ENCODE measurements around the gene MUC2.

Gene MUC2

GRCh38 chr11:1074244-1075221 lies at the start of gene MUC2:
Gene MUC2, plus strand, starts transcription at chr11:1074874.
- no peak for DNase-seq (ENCODE audit: low read depth)

DNA sequence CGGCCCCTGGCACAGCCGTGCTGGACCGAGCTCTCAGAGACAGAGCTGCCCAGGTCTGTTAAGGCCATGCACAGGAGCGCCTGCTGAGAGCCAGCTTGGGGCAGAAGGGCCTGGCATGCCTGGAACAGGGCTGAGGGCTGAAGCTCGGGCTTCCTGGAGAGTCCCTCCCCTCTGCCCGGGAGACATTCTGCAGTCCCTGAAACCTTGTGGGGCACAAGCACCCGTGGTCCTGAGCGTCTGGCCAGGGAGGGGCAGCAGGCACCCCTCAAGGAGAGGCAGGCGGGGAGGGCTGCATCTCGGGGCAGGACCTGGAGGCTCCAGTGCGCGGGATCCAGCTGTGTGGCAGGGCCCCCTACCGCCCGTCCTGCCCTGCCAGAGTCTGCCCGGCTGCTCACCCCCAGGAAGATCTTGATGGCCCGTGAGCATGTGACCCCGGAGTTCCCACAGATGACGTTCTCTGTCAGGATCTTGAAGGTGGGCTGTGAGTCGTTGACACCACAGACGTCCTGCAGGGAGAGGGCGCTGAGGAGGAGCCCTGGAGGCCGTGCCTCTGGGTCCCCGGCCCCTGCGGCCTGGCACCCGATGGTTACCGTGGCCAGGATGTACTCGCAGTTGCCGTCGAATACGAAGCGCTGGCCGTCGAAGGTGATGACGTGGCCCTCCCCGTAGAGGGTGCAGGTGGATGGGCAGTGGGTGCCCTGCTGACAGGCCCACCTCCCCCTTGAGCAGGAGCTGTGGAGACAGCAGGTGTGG lies 49.1 kb upstream of the MUC2 start:
- DNase-seq (ENCODE audit: low read depth) = no peak

- DNase-seq (ENCODE audit: low read depth) = no peak
Measured at GRCh38 chr11:1026163-1026450, 48.6 kb upstream of the MUC2 start.

DNA sequence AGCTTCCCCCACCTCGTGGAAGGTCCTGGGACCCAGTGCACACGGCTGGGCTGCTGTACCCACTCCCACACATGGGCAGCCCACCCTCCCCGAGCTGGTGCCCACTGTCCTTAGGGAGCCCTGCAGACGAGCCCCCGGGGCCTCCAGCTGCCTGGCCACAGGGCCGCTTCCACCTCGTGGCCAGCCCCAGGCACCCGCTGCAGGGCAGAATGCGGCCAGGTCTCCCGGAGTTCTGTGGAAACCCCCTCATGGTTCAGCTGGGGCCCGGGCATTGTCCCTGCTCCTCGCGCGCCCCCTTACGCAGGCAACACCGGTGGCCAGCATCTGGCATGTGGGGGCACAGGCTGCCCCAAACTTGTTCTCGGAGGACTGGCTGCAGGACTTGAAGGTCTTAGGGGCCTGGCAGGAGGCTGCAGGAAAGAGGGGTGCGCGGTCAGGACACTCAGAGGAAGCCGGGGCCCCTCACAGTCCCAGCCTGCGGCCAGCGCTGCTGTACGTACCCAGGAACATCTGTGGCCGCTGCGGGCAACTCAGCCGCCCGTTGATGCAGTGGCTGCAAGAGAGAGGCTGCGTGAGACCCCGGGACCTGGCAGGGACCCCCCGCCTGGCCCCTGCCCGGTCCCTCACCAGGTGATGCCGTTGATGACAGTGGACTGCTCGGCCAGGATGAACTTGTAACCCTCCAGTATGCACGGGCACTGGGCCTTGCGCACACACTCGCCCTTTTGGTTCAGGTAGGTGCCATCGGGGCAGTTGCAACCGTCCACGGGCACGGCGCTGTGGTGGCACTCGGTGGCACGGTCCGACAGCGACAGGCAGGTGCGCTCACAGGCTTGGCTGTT lies 47.8 kb upstream of the MUC2 start:
- no peak for DNase-seq (ENCODE audit: low read depth)

- DNase-seq (ENCODE audit: low read depth) = no peak
Measured at GRCh38 chr11:1027483-1028290, 47.0 kb upstream of the MUC2 start.

DNA sequence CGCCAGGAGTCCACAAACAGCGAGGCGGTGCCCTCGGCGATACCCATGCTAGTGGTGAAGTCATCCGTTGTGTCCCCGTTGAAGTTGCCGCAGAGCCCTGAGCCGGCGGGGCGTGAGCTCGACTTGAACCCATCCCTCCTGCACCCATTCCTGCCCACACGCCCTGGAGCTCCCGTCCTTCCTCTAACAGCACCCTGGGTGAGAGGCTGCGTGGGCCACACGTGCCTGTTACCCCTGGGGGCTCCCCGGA lies 46.5 kb upstream of the MUC2 start:
- no peak for DNase-seq (ENCODE audit: low read depth)

- no peak for DNase-seq (ENCODE audit: low read depth)
Measured at GRCh38 chr11:1028616-1029015, 46.1 kb upstream of the MUC2 start.

- DNase-seq (ENCODE audit: low read depth) = no peak
Measured at GRCh38 chr11:1029051-1029450, 45.6 kb upstream of the MUC2 start.

GRCh38 chr11:1029654-1030053 lies 45.0 kb upstream of the MUC2 start:
- no peak for DNase-seq (ENCODE audit: low read depth)

DNA sequence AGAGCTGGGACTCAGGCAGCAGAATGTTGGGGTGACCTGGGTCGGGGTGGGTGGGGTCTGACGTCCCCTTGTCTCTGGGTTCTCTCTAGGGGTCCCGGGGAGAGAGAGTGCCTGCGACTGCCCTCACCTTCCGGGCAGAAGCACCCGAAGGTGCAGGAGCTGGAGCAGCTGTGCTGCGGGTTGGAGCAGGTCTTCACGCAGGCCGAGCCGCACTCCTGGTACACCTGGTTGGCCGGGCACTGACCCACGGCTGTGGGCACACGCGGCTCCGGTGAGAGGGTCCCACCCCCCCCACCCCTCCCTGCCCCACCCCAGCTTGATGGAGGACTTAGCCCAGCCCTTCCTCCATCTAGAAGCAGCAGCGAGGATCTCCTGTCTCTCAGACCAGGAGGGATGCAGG lies 44.6 kb upstream of the MUC2 start:
- no peak for DNase-seq (ENCODE audit: low read depth)

DNA sequence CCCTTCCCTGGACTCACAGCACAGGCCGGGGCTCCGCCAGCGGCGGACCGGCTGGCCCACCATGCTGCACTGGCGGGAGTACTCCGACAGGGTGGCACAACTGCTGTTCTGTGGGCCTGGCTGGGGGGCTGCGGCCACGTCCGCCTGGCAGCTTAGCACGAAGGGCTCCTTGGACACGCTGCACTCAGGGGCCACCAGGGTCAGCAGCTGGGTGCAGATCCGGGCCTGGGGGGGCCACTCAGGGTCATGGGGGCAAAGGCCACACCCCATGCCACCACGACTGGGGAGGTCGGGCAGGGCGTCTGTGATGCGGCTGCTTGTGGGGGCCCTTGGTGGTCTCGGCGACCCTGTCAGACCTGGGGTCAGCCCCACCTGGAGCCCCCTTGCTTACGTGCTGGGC lies 44.1 kb upstream of the MUC2 start:
- DNase-seq (ENCODE audit: low read depth) = no peak

DNA sequence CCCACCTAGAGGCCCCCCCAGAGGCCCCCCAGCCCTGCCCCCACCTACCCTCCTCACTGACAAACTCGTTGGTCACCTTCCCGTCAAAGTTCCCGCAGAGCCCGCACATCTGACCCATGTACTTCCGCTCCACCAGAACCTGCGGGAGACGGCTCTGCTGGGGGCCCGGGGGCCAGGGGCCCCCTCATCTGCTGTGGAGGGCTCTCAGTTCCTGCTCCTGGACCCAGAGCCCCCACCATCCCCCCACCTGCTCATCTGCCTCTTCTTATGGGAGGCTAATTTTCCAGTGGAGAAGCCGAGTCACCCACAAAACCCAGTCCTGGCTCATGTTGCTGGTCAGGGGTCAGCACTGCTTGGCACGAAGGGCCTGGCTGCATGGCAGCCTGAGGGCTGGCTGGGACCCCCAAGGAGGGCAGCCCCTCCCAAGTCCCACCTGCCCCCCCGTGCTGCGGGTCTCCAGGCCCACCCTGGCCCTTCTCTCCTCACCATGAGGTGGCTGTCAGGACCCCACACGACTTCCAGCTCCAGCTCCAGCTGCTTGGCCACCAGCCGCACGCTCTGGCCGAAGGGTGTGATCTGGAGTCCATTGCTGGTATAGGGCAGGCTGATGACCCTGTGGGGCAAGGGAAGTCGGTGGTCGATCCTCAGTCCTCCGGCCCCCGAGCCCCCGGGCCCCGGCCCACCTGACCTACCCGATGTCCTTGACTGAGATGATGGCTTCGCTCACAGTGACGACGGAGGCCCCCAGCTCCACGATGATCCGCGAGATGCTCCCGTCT lies 43.4 kb upstream of the MUC2 start:
- DNase-seq (ENCODE audit: low read depth) = no peak

DNA sequence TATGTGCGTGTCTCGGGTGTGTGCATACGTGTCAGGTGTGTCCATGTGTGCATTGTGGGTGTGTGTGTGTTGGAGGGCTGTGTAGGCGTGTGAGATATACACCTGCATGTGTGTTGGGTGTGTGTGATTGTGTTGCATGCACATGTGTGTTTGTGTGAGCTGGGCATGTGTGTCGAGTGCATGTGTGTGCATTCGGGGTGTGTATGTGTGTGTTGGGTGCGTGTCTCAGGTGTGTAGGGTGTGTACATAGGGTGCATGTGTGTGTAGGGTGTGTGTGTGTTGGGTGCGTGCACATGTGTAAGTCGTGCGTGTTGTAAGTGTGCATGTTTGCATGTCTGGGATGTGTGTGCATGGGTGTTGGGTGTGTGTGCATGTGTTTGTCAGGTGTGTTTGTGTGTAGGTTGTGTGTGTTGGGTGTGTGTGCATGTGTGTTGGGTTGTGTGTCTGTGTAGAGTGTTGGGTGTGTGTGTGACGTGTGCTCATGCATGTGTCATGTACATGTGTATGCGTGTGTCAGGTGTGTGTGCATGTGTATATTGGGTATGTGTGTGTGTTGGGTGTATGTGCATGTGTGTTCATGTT lies 42.3 kb upstream of the MUC2 start:
- no peak for DNase-seq (ENCODE audit: low read depth)

- no peak for DNase-seq (ENCODE audit: low read depth)
Measured at GRCh38 chr11:1033016-1033798, 41.5 kb upstream of the MUC2 start.

DNA sequence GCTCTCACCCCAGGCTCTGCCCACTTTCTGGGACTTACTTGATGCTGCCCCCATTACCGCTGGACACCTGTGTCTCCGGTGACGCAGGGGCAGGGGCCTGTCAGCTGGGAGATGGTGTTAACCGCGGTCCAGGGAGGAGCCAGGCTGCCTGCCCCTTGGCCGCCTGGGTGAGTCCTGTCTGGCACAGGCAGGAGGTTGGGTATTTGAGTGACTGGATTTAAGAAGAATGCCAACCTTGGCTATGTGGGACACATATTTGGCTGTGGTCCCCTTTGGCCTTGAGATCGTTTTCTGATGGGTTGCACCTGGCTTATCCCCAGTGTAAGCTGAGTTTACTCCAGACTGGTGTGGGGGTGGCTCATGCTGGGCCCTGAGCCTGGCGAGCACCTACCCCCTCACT lies 40.7 kb upstream of the MUC2 start:
- DNase-seq (ENCODE audit: low read depth) = no peak

DNA sequence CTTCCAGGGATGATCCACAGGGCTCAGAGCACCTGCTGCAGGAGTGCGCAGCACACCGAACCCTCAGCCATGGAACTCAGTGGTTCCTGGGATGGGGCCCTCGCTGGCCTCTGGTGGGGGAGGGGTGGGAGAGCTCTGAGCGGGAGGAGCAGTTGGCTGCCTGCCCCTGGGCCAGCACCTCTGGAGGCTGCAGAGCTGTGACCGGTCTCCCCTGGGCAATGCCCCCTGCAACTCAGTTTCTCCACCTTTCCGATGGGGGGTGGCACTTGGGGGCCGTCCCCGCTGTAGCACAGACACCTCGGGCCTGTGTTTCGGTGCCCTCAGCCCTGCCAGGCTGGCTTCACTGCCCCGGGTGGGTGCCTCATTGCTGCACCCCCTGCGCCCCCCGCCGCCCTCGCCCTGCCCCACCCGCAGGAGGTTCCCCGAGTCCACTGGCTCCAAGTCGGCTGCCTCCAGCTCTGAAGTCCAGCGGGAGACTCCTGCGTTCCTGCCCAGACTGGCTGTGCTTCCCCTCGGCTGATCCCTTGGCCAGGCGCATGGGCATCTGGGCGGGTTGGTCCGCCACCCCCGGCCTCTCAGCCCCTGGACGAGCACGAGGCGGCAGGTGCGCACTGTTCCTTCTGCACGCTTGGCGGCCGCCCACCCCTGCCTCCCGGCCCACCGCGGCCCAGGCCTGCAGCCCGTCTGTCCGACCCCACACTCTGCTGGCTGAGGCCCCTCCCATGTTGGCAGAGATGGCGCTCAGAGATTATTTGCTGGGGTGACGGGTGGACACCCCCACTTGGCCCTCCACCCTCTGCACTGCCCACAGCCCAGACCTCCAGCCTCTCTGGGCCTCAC lies 40.0 kb upstream of the MUC2 start:
- no peak for DNase-seq (ENCODE audit: low read depth)

- no peak for DNase-seq (ENCODE audit: low read depth)
Measured at GRCh38 chr11:1035577-1036283, 38.9 kb upstream of the MUC2 start.

DNA sequence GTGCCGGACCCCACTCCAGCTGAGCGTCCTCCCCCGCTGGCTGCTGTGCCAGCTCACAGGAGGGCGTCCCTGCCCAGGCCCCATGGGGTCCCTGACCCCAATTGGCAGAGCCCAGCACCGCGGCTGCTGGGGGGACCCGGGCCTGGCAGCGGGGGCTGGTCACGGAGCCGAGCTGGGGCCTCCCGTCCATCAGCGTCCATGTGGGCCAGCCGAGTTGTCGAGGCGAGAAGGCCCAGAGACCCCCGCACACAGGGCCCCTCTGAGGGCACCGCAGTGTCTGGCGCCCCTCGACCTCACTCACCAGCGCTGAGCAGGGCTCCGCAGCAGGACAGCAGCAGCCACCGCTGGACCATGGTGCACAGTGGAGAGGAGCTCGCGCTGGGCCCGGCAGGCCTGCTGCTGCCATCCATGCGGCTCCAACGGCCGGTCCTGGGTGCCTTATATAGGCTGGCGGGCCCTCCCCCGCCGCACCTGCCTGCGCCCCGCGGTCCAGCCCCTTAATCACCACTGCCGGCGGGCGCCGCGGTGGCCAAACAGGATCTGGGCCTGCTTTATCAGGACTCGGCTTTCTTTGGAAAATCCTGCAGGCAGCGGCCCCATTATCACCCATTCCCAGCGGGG lies 38.3 kb upstream of the MUC2 start, which contains the start of gene MUC6:
Gene MUC6 (minus strand): TSS at position 416 of the 621 bp plus-strand sequence. CDS start 63 bp downstream, at position 353.
- no peak for DNase-seq (ENCODE audit: low read depth)

All from GM04503 (cell line).